IPS-NIHi7 (cell line): ENCODE results near the gene KCNJ12.
"Not testable (repeated sequence)": the region's sequence is repeated elsewhere in the genome, so short reads cannot be mapped to it uniquely, and the experiment has no call there.

Source experiments
- DNase-seq: peaks from one replicate; pipeline ENCODE4 v3.0.0; 2012; ENCODE audit warnings: mixed read lengths; ENCODE audit errors: extremely low spot score

KCNJ12 gene

GRCh38 chr17:21420503-21421090 is 44.4 kb downstream of the KCNJ12 start:
- DNase-seq = not testable (repeated sequence)

- not testable (repeated sequence) for DNase-seq
These were observed 45.5 kb downstream of the KCNJ12 start for GRCh38 chr17:21421421-21422310.

GRCh38 chr17:21422311-21423189 is 46.4 kb downstream of the KCNJ12 start:
- DNase-seq = not testable (repeated sequence)

- not testable (repeated sequence) for DNase-seq
These were observed 47.0 kb downstream of the KCNJ12 start for GRCh38 chr17:21423190-21423493.

- DNase-seq = not testable (repeated sequence)
These were observed 48.5 kb downstream of the KCNJ12 start for GRCh38 chr17:21424697-21425096.

GRCh38 chr17:21425321-21425720 is 49.2 kb downstream of the KCNJ12 start:
- no peak for DNase-seq

- DNase-seq = no peak
These were observed 49.6 kb downstream of the KCNJ12 start for GRCh38 chr17:21425736-21426135.

GRCh38 chr17:21426246-21426645 is 50.1 kb downstream of the KCNJ12 start:
- DNase-seq = not testable (repeated sequence)

GRCh38 chr17:21426876-21427275 is 50.7 kb downstream of the KCNJ12 start:
- not testable (repeated sequence) for DNase-seq

- DNase-seq = not testable (repeated sequence)
These were observed 51.6 kb downstream of the KCNJ12 start for GRCh38 chr17:21427727-21428126.

- DNase-seq = not testable (repeated sequence)
These were observed 52.7 kb downstream of the KCNJ12 start for GRCh38 chr17:21428752-21429424.

GRCh38 chr17:21429921-21430628 is 53.9 kb downstream of the KCNJ12 start:
- not testable (repeated sequence) for DNase-seq

GRCh38 chr17:21433971-21434370 is 57.8 kb downstream of the KCNJ12 start:
- DNase-seq = not testable (repeated sequence)

GRCh38 chr17:21434976-21435375 is 58.8 kb downstream of the KCNJ12 start:
- DNase-seq = not testable (repeated sequence)

- not testable (repeated sequence) for DNase-seq
These were observed 60.3 kb downstream of the KCNJ12 start for GRCh38 chr17:21436481-21436880.

GRCh38 chr17:21436883-21437836 is 61.0 kb downstream of the KCNJ12 start:
- DNase-seq = not testable (repeated sequence)

GRCh38 chr17:21438316-21439014 is 62.3 kb downstream of the KCNJ12 start:
- not testable (repeated sequence) for DNase-seq

- DNase-seq = not testable (repeated sequence)
These were observed 62.8 kb downstream of the KCNJ12 start for GRCh38 chr17:21439015-21439336.

GRCh38 chr17:21445091-21445650 is 69.0 kb downstream of the KCNJ12 start:
- DNase-seq = no peak
